ENCODE results near the gene TRAF4.

TRAF4 gene

GRCh38 chr17:28724500-28725165, 19.2 kb upstream of the TRAF4 start:
- Histone ChIP-seq H3K4me1 (ENCODE audit: control insufficient read depth in 1 of 2, insufficient read depth in 2 of 2, low read length in 2 of 2) (peaks cover 10 to 48% of the 10 kb centered on the region in 2 donors), H3K9me3 (ENCODE audit: control insufficient read depth in 1 of 2, low read length in 2 of 2) (no peaks in the 10 kb centered on the region), H3K27me3 (ENCODE audit: low read depth, low read length) (no peaks in the 10 kb centered on the region), H3K27ac (ENCODE audit: low read length) (no peak overlapping the region), H3K4me3 (ENCODE audit: low read depth in 1 of 2, low read length in 2 of 2) (no peak overlapping the region), H3K36me3 (ENCODE audit: control insufficient read depth in 1 of 2, insufficient read depth in 2 of 2, low read length in 2 of 2) (peaks cover 32 to 39% of the 10 kb centered on the region in 2 donors)

DNA sequence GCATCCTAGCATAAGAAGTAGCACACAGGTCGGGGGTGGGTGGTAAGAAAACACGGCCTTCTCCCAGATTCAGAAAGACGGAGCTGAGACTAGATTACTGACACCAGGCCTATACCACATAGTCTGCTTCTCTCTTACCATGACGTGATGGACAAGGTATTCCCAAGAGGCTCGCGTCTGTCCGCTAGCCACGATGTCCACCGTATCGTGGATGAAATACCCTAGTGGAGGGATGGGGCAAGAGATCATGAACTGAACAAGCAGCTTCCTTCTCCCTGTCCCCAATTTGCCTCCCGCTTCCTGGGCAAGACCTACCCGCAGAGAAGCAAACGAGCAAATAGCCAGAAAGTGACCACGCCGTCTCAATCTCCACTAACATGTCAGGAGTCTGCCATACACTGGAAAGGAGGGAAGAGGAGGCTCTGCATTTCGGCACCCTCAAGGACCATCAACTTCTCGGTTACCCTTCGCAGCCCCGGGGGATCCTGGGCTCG, 18.6 kb upstream of the TRAF4 start:
- H3K27ac ChIP-seq (ENCODE audit: low read length): no peak overlapping the region
- H3K9me3 ChIP-seq (ENCODE audit: control insufficient read depth in 1 of 2, low read length in 2 of 2): no peaks in the 10 kb centered on the region
- peaks cover 32 to 39% of the 10 kb centered on the region in 2 donors for H3K36me3 ChIP-seq (ENCODE audit: control insufficient read depth in 1 of 2, insufficient read depth in 2 of 2, low read length in 2 of 2)
- H3K4me3 ChIP-seq (ENCODE audit: low read depth in 1 of 2, low read length in 2 of 2): peak overlapping the region; percentile 48 to 79
- H3K4me1 ChIP-seq (ENCODE audit: control insufficient read depth in 1 of 2, insufficient read depth in 2 of 2, low read length in 2 of 2): peaks cover 10 to 48% of the 10 kb centered on the region in 2 donors
- H3K27me3 ChIP-seq (ENCODE audit: low read depth, low read length): no peaks in the 10 kb centered on the region

GRCh38 chr17:28725660-28726225, 18.1 kb upstream of the TRAF4 start:
- Histone ChIP-seq H3K4me3 (ENCODE audit: low read depth in 1 of 2, low read length in 2 of 2) (peak overlapping the region; percentile 48 to 79), H3K36me3 (ENCODE audit: control insufficient read depth in 1 of 2, insufficient read depth in 2 of 2, low read length in 2 of 2) (peaks cover 32 to 39% of the 10 kb centered on the region in 2 donors), H3K4me1 (ENCODE audit: control insufficient read depth in 1 of 2, insufficient read depth in 2 of 2, low read length in 2 of 2) (peaks cover 10 to 45% of the 10 kb centered on the region in 2 donors), H3K27me3 (ENCODE audit: low read depth, low read length) (no peaks in the 10 kb centered on the region), H3K9me3 (ENCODE audit: control insufficient read depth in 1 of 2, low read length in 2 of 2) (no peaks in the 10 kb centered on the region), H3K27ac (ENCODE audit: low read length) (no peak overlapping the region)

DNA sequence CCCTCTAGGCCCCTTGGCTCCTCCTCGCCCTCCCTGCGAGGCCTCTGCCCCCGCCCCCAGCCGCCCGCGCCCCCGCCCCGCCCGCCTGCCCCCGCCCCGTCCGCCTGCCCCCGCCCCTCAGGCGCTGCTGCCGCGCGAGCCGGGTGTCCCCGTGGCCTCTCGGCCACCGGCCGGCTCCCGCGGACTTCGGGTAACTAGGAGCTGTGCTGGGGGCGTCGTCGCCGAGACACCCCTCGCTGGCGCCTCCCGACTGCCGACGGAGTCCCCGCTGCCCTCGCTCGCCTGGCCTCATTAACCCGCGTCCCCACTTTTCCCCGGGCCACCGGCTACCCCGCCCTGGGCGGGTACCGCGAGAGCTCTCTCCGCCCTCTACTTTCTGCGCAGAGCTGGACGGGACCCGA, 17.6 kb upstream of the TRAF4 start, which contains the start of gene TLCD1:
TSS of gene TLCD1 (minus strand) at position 8 of the 401 bp plus-strand sequence. CDS start 136 bp downstream, outside the sequence.
- peaks cover 9 to 40% of the 10 kb centered on the region in 2 donors for H3K4me1 ChIP-seq (ENCODE audit: control insufficient read depth in 1 of 2, insufficient read depth in 2 of 2, low read length in 2 of 2)

GRCh38 chr17:28726627-28727491, 17.0 kb upstream of the TRAF4 start:
- H3K4me1 ChIP-seq (ENCODE audit: control insufficient read depth in 1 of 2, insufficient read depth in 2 of 2, low read length in 2 of 2): peaks cover 4 to 34% of the 10 kb centered on the region in 2 donors

More for the DNA sequence above, 17.6 kb upstream of the TRAF4 start, which contains the start of gene TLCD1:
- no peaks in the 10 kb centered on the region for H3K9me3 ChIP-seq (ENCODE audit: control insufficient read depth in 1 of 2, low read length in 2 of 2)
- peaks cover 31 to 39% of the 10 kb centered on the region in 2 donors for H3K36me3 ChIP-seq (ENCODE audit: control insufficient read depth in 1 of 2, insufficient read depth in 2 of 2, low read length in 2 of 2)
- peak within 1 kb of the TSS; percentile 62 to 79 for H3K4me3 ChIP-seq (ENCODE audit: low read depth in 1 of 2, low read length in 2 of 2)
- H3K27ac ChIP-seq (ENCODE audit: low read length): no peak within 1 kb of the TSS
- H3K27me3 ChIP-seq (ENCODE audit: low read depth, low read length): no peaks in the 10 kb centered on the region

DNA sequence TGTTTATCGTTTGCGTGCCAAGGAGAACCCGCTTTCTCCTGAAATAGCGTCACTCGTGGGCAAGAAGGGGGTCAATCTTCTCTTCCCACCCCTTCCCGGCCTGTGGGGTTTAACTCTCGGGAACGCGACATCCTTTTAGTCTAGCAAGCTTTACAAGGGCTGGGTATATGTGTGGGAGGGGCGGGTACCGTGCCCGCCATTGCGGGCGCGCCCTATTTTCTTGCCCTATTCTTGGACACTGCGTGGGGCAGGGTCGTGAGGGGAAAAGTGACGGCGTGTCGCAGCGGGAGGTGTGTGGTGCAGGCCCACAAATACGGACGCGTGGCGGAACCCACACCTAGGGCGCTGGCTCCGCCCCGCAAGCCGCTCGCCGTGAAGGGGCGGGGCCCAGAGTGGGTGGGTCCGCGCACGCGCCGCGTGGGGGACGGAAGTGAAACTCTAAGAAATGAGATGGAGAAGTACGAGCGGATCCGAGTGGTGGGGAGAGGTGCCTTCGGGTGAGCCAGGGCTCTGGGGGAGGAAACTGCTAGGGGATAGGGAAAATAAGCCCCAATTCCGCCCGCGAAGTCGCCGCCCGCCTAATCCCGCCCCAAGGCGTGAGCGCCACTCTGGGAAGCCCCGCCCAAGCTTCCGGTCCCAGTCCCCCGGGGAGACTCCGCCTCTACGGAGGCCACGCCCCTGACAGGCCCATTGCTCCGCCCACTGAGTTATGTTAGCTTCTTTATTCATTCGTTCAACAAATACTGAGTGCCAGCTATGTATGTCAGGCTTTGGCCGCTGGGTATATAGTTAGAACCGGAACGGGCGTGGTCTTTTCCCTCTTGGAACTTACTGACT, 15.2 kb upstream of the TRAF4 start, which contains the start of gene NEK8:
TSS of gene NEK8 (plus strand) at position 425 of the 837 bp plus-strand sequence. CDS start at position 451, 26 bp downstream.
- Histone ChIP-seq H3K4me1 (ENCODE audit: control insufficient read depth in 1 of 2, insufficient read depth in 2 of 2, low read length in 2 of 2) (peaks cover 0 to 24% of the 10 kb centered on the region in 2 donors), H3K36me3 (ENCODE audit: control insufficient read depth in 1 of 2, insufficient read depth in 2 of 2, low read length in 2 of 2) (peaks cover 13 to 23% of the 10 kb centered on the region in 2 donors), H3K27ac (ENCODE audit: low read length) (peak within 1 kb of the TSS; percentile 84), H3K4me3 (ENCODE audit: low read depth in 1 of 2, low read length in 2 of 2) (peak within 1 kb of the TSS; percentile 79), H3K27me3 (ENCODE audit: low read depth, low read length) (no peaks in the 10 kb centered on the region), H3K9me3 (ENCODE audit: control insufficient read depth in 1 of 2, low read length in 2 of 2) (no peaks in the 10 kb centered on the region)

More at GRCh38 chr17:28726627-28727491, 17.0 kb upstream of the TRAF4 start:
- H3K9me3 ChIP-seq (ENCODE audit: control insufficient read depth in 1 of 2, low read length in 2 of 2): no peaks in the 10 kb centered on the region
- peaks cover 27 to 39% of the 10 kb centered on the region in 2 donors for H3K36me3 ChIP-seq (ENCODE audit: control insufficient read depth in 1 of 2, insufficient read depth in 2 of 2, low read length in 2 of 2)
- no peak overlapping the region for H3K27ac ChIP-seq (ENCODE audit: low read length)
- no peaks in the 10 kb centered on the region for H3K27me3 ChIP-seq (ENCODE audit: low read depth, low read length)
- peak overlapping the region; percentile 62 to 79 for H3K4me3 ChIP-seq (ENCODE audit: low read depth in 1 of 2, low read length in 2 of 2)

DNA sequence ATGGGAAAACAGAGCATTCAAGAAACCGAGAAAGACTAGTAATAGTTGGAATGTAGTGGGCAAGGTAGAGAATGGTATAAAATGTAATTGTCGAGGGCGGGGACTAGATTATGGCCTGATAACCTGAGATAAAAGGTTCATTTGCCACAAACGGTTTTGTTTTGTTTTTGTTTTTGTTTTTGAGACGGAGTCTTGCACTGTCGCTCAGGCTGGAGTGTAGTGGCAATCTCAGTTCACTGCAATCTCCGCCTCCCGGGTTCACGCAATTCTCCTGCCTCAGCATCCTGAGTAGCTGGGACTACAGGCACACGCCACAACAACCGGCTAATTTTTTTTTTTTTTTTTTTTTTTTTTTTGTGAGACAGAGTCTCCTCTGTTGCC, 13.9 kb upstream of the TRAF4 start:
- H3K36me3 ChIP-seq (ENCODE audit: control insufficient read depth in 1 of 2, insufficient read depth in 2 of 2, low read length in 2 of 2): peaks cover under 1 to 10% of the 10 kb centered on the region in 2 donors
- no peaks in the 10 kb centered on the region for H3K9me3 ChIP-seq (ENCODE audit: control insufficient read depth in 1 of 2, low read length in 2 of 2)
- H3K27me3 ChIP-seq (ENCODE audit: low read depth, low read length): no peaks in the 10 kb centered on the region
- H3K4me1 ChIP-seq (ENCODE audit: control insufficient read depth in 1 of 2, insufficient read depth in 2 of 2, low read length in 2 of 2): peaks cover 0 to 23% of the 10 kb centered on the region in 2 donors
- H3K4me3 ChIP-seq (ENCODE audit: low read depth in 1 of 2, low read length in 2 of 2): no peak overlapping the region
- H3K27ac ChIP-seq (ENCODE audit: low read length): no peak overlapping the region

DNA sequence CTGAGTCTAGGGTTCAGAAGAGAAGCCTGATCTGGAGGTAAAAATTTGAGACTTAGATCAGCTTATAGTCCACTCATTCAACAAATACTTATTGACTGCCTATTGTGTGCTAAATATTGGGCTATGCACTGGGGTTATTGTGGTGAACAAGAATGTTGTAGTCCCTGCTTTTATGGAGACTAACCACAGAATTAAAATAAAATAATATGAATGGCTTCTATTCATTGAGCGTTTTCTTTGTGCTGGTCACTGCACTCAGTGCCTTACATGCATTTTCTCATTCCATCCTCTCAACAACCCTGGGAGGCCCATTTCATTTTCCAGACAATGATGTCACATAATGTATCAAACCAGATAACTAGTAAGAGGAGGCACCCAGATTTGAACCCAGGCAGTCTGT, 10.5 kb upstream of the TRAF4 start:
- peaks cover 0 to 4% of the 10 kb centered on the region in 2 donors for H3K36me3 ChIP-seq (ENCODE audit: control insufficient read depth in 1 of 2, insufficient read depth in 2 of 2, low read length in 2 of 2)
- H3K4me1 ChIP-seq (ENCODE audit: control insufficient read depth in 1 of 2, insufficient read depth in 2 of 2, low read length in 2 of 2): no peaks in the 10 kb centered on the region
- no peak overlapping the region for H3K4me3 ChIP-seq (ENCODE audit: low read depth in 1 of 2, low read length in 2 of 2)
- no peaks in the 10 kb centered on the region for H3K27me3 ChIP-seq (ENCODE audit: low read depth, low read length)
- H3K27ac ChIP-seq (ENCODE audit: low read length): no peak overlapping the region
- no peaks in the 10 kb centered on the region for H3K9me3 ChIP-seq (ENCODE audit: control insufficient read depth in 1 of 2, low read length in 2 of 2)

DNA sequence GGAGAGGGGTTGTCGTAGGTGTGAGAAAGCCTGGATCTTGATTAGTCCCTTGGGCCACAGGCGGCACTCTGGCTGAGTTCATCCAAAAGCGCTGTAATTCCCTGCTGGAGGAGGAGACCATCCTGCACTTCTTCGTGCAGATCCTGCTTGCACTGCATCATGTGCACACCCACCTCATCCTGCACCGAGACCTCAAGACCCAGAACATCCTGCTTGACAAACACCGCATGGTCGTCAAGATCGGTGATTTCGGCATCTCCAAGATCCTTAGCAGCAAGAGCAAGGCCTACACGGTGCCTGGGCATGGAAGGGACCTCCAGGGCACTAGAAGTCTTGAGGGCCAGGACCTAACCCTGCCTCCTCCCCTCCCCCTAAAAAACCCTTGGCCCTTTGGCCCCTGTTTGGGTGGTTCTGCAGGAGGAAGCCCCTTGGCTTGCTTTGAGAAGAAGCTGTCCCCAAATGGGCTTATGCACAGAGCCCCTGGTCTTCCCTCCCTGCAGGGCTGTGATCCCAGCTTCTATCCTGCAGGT, 9.0 kb upstream of the TRAF4 start:
- Histone ChIP-seq H3K9me3 (ENCODE audit: control insufficient read depth in 1 of 2, low read length in 2 of 2) (no peaks in the 10 kb centered on the region), H3K27me3 (ENCODE audit: low read depth, low read length) (no peaks in the 10 kb centered on the region), H3K27ac (ENCODE audit: low read length) (no peak overlapping the region), H3K4me3 (ENCODE audit: low read depth in 1 of 2, low read length in 2 of 2) (no peak overlapping the region), H3K4me1 (ENCODE audit: control insufficient read depth in 1 of 2, insufficient read depth in 2 of 2, low read length in 2 of 2) (no peaks in the 10 kb centered on the region), H3K36me3 (ENCODE audit: control insufficient read depth in 1 of 2, insufficient read depth in 2 of 2, low read length in 2 of 2) (no peaks in the 10 kb centered on the region)

DNA sequence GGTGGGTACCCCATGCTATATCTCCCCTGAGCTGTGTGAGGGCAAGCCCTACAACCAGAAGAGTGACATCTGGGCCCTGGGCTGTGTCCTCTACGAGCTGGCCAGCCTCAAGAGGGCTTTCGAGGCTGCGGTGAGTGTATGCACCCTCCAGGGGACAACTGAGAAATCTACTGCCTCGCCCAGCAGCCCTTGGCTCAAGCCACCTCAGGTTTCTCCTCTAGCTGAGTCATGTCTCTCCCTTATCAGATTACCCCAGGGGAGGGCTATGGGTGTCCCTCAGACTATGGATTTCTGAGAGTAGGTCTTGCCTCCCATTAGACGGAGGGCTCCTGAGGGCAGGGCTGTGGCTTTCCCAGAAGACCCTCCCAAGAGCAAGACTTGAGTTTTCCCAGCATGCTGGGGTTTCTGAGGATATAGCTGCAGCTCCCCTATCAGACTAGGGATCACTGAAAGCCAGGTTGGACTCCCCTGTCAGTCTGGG, 8.5 kb upstream of the TRAF4 start:
- H3K4me1 ChIP-seq (ENCODE audit: control insufficient read depth in 1 of 2, insufficient read depth in 2 of 2, low read length in 2 of 2): no peaks in the 10 kb centered on the region

More for the DNA sequence above, 8.5 kb upstream of the TRAF4 start:
- H3K4me3 ChIP-seq (ENCODE audit: low read depth in 1 of 2, low read length in 2 of 2): no peak overlapping the region
- no peak overlapping the region for H3K27ac ChIP-seq (ENCODE audit: low read length)
- no peaks in the 10 kb centered on the region for H3K27me3 ChIP-seq (ENCODE audit: low read depth, low read length)
- H3K36me3 ChIP-seq (ENCODE audit: control insufficient read depth in 1 of 2, insufficient read depth in 2 of 2, low read length in 2 of 2): no peaks in the 10 kb centered on the region
- no peaks in the 10 kb centered on the region for H3K9me3 ChIP-seq (ENCODE audit: control insufficient read depth in 1 of 2, low read length in 2 of 2)

All from muscle layer of duodenum (tissue), 2 donors.